GM12892 (cell line): Measurements from ENCODE around the gene OLFM3.

Source experiments
- DNase-seq: peaks from one replicate; pipeline ENCODE4 v3.0.0; 2011; ENCODE audit not compliant: insufficient read length
- FAIRE-seq: peaks from 2 replicates; lab custom pipeline; 2011; peaks lifted over from hg19 to GRCh38; lab: Jason Lieb, UNC
- POLR2A ChIP-seq: IDR thresholded peaks from 2 replicates; pipeline ENCODE4 v1.6.1; 2011; ENCODE audit warnings: low read depth, low read length, control low read depth
- POLR2AphosphoS5 ChIP-seq: IDR thresholded peaks from 2 replicates; pipeline ENCODE4 v1.6.1; 2011; ENCODE audit warnings: low read depth, low read length, control low read depth
- TAF1 ChIP-seq: IDR thresholded peaks from 2 replicates; pipeline ENCODE4 v1.6.1; 2011; ENCODE audit warnings: low read depth, mild to moderate bottlenecking, control low read depth, low read length, borderline replicate concordance

OLFM3 gene

GRCh38 chr1:101942516-101943193, 54.1 kb downstream of the OLFM3 start:
- no peak for FAIRE-seq
- no peak for DNase-seq
- TF ChIP-seq POLR2A (no peak), TAF1 (no peak), POLR2AphosphoS5 (no peak)

DNA sequence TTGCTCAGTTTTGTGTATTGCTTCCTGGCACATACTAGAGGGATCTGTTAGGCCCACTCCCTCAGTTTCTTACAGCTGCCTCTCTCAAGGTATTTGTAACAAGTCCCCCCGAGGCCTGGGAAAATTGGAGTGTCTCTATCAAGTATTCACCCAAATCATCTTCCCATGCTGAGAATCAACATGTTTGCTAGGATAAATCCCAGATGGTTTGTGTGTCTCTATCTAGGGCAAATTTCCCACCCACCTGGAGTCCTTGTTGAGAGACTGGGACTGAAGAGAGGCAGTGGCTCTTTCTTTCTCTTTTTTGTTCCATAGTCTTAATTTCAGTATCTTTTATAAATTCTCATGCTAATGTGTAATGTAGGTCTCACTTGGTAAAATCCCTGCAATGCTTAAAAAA, 58.0 kb downstream of the OLFM3 start:
- DNase-seq: no peak
- FAIRE-seq: no peak
- TF ChIP-seq TAF1 (no peak), POLR2A (no peak), POLR2AphosphoS5 (no peak)

- no peak for DNase-seq
- TF ChIP-seq POLR2AphosphoS5 (no peak), POLR2A (no peak), TAF1 (no peak)
- FAIRE-seq: no peak
Observed at GRCh38 chr1:101929343-101929742, 67.4 kb downstream of the OLFM3 start.

DNA sequence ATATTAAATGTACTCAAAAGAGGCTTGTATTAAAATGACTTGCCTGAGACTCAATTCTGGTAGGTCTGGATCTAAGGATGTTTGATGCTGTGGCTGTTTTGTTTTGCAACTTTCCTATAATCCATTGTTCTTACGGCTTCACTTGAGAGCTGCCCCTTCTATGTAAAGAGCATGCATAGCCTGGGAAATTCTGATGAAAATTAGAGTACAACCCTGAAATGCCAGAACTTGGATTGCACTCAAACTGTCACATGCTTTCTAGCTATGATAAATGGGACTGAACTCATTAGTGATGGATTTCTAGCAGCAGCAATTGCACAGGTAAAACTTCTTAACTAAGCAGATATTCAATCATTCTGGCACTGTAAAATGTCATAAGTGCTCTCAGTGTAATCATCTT, 67.9 kb downstream of the OLFM3 start:
- no peak for TF ChIP-seq POLR2A
- DNase-seq: no peak
- no peak for FAIRE-seq

DNA sequence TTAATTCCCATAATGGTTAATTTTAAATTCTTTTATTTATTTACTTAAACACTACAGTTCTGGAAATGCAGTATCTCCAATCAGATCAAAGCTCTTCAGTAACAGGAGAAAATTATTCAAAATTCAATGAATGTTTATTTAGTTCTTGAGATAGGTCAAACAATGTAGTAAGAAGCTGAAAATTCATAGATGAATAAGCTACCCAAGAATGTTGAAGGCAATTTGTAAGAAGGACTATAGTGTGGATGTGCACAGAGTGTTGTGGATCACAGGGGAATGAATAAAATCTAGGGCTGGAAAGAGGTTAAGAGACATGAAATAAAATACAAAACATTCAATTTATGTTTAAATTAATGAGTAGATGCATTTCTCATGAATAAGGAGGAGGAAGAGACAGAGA, 72.0 kb downstream of the OLFM3 start:
- no peak for TF ChIP-seq POLR2A
- TF ChIP-seq TAF1: no peak
- no peak for TF ChIP-seq POLR2AphosphoS5
- no peak for FAIRE-seq
- no peak for DNase-seq

DNA sequence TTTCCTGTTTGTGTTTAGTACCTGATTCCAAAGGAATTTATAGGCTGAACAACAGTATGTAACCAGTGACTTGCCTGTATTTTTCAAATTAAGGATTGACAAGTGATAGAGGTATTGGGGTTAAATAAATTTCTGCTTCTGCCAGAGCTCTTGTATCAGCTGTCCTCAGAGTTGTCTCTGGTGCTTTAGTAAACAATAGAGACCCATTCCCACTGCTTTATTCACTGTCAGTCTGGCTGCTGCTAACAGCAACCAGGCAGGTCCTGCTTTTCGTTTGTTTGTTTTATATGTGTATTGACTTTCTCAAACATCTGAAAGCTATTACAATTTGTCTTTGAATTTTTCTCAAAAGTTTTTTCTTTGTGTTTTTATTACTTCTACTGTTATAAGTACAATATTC, 76.1 kb downstream of the OLFM3 start:
- FAIRE-seq (no peak), DNase-seq (no peak)

DNA sequence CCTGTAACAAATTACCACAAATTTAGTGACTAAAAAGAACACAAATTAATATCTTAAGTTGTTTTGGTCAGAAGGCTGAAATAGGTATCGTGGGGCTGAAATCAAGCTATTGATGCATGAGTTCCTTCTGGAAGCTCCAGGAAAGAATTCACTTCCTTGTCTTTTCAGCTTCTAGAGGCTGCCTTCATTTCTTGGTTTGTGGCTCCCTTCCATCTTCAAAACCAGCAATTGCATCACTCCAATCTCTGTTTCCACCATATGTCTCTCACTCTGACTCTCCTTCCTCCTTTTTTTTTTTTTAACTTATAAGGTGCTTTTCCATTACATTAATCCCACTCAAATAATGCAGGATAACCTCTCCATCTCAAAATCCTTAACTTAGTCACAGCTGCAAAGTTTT, 78.4 kb downstream of the OLFM3 start:
- DNase-seq: no peak
- TF ChIP-seq POLR2AphosphoS5: no peak
- no peak for FAIRE-seq

More for the DNA sequence above, 76.1 kb downstream of the OLFM3 start:
- no peak for TF ChIP-seq POLR2A
- no peak for TF ChIP-seq POLR2AphosphoS5
- TF ChIP-seq TAF1: no peak

GRCh38 chr1:101915597-101915996, 81.1 kb downstream of the OLFM3 start:
- no peak for FAIRE-seq
- TF ChIP-seq POLR2A (no peak), POLR2AphosphoS5 (no peak), TAF1 (no peak)

DNA sequence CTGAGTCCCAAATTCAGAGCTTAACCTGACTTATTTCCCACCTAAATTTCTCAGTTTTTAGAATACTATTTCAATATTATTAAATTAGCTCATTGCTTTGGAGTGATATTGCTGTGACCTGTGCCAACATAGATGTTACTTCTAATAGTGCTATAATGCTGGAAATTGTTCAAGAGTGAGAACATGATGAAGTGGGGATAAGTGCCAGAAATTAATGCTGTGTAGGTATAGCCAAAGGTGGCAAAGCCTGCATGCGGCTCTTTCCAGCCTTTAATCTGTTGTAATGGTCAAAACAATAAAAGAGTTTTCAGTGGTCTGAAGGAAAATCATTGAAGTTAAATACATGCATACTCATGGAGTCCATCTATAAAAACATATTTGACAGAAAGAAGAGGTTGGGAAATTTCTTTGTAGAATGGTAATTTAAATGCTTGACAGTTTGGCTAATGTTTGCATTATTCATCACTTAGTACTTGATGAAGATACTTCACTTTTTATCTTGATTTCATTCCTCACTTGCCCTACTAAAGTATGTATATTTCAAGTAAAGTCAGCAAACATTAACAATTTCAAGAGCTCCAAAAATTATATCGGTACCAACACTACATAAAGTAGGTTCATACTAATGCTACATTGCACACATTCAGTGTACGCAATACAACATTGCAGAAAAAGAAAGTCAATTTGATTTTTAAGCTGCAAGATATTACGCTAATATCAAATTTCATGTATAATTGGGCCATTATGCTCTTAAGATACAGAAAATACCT, 82.1 kb downstream of the OLFM3 start:
- TF ChIP-seq POLR2A (no peak), TAF1 (no peak), POLR2AphosphoS5 (no peak)
- no peak for DNase-seq
- FAIRE-seq: no peak

More at GRCh38 chr1:101915597-101915996, 81.1 kb downstream of the OLFM3 start:
- no peak for DNase-seq

- TF ChIP-seq POLR2A (no peak), POLR2AphosphoS5 (no peak), TAF1 (no peak)
- DNase-seq (no peak), FAIRE-seq (no peak)
Observed at GRCh38 chr1:101911894-101912293, 84.8 kb downstream of the OLFM3 start.

DNA sequence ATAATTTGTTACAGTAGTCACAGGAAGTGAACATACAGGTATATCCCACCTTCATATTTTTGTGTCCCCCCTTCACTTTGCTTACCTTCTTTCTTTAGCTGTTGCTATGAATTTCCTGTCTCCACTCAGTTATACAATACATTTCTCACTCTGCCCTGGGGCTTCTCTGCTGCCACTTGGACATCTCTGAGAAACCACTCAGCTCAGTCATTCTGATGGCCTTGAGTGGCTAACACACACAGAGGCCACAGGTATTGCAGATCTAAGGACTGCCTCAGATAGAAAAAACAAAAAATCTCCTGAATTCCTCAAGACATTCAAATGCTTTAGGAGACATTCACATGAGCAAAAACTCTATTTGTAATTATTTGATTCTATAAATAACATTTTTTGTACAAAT, 87.7 kb downstream of the OLFM3 start:
- DNase-seq (no peak), FAIRE-seq (no peak)
- TF ChIP-seq POLR2A: no peak
- TF ChIP-seq TAF1: no peak
- no peak for TF ChIP-seq POLR2AphosphoS5

DNA sequence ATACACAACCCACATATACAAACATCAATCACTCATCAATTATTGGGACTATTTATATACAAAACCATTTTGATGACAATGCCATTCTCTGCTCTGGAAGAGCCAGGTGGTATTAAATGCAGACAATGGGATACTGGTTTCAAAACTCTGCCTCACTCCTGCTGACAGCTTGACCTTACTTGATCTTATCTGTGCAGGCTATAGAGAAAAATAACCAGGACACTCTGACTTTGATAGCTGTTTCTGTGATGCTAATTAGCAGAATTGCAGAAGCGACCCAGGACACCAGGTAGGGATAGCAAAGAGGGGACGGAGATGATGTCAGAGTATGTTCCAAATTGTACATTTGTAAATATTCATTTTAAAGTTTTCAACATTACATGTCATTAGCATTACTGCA, 89.5 kb downstream of the OLFM3 start:
- no peak for FAIRE-seq
- no peak for TF ChIP-seq POLR2AphosphoS5
- no peak for TF ChIP-seq TAF1
- TF ChIP-seq POLR2A: no peak
- no peak for DNase-seq
